Sigmoid colon (tissue), 7 donors: ENCODE measurements around the gene RNASEL. TPM values are rescaled to one million over a fixed set of nuclear protein-coding genes. Genes with fewer than 3 reads are reported as not detected.

Experiments used
- DNase-seq: peaks from one replicate; pipeline ENCODE4 v3.0.0-alpha.2; 2019
- H3K27ac ChIP-seq, 4 donors: fragments of 200-600 bp; sonication (generic); one replicate each; pipeline ENCODE4 v1.5.1; 2016 to 2019; ENCODE audit warnings: mild to moderate bottlenecking in 1 of 4
- H3K27me3 ChIP-seq, 3 donors: fragments of 200-600 bp; sonication (generic); one replicate each; pipeline ENCODE4 v1.5.1; 2019; ENCODE audit warnings: mild to moderate bottlenecking in 1 of 3
- H3K36me3 ChIP-seq, 4 donors: fragments of 200-600 bp; sonication (generic); one replicate each; pipeline ENCODE4 v1.5.1; 2016 to 2019
- H3K4me1 ChIP-seq, 4 donors: fragments of 200-600 bp; sonication (generic); one replicate each; pipeline ENCODE4 v1.5.1; 2017 to 2019
- H3K4me3 ChIP-seq, 4 donors: fragments of 200-600 bp; sonication (generic); one replicate each; pipeline ENCODE4 v1.5.1; 2017 to 2019; ENCODE audit warnings: mild to moderate bottlenecking in 2 of 4, moderate library complexity in 1 of 4
- H3K9me3 ChIP-seq, 4 donors: fragments of 200-600 bp in 3 of 4; sonication (generic) in 3 of 4; one replicate each; pipeline versions ENCODE4 v1.5.1 to v1.6.1; 2013 to 2019
- EP300 ChIP-seq, 4 donors: sonication (generic); formaldehyde crosslinking; IDR thresholded peaks; one replicate each; pipeline ENCODE4 v1.6.1; 2017; ENCODE audit warnings: antibody characterized with exemption in 4 of 4
- POLR2A ChIP-seq, 2 donors: fragments of 450-650 bp; IDR thresholded peaks; one replicate each; pipeline ENCODE4 v1.6.1; 2016; ENCODE audit warnings: antibody characterized with exemption in 2 of 2, mild to moderate bottlenecking in 2 of 2, moderate library complexity in 2 of 2
- POLR2AphosphoS5 ChIP-seq, 4 donors: sonication (generic); formaldehyde crosslinking; IDR thresholded peaks; one replicate each; pipeline ENCODE4 v1.6.1; 2017; ENCODE audit warnings: antibody characterized with exemption in 4 of 4
- WGBS, 2 donors: extraction: QIAGEN DNeasy Blood & Tissue Kit; methylation state at CpG; one replicate each; pipeline ENCODE4 v1.1.7; 2013; 5-methylcytosine and 5-hydroxymethylcytosine counted together
- intact Hi-C: fragments of 100-400 bp; cut with DNase I; formaldehyde crosslinking; loops from one replicate; pipeline ENCODE4 v1.15.1; 2023
- polyA plus RNA-seq, 3 donors: library from polyadenylated mRNA; stranded (reverse); fragments of 200-250 nt; gene quantifications; one replicate each; pipeline ENCODE4 v1.2.3, GENCODE V29; 2013
- total RNA-seq, 4 donors: library from RNA; depleted of rRNA; stranded (reverse); fragments of >200 nt; gene quantifications; one replicate each; pipeline ENCODE4 v1.1.0, GENCODE V29; 2016
- TF ChIP-seq, protein P1 (sequence below), 4 experiments: fragments of 450-650 bp in 3 of 4; fragments of 200-600 bp in 1 of 4; IDR thresholded peaks; one replicate each; pipeline ENCODE4 v1.5.1; 2016 to 2019; ENCODE audit warnings: antibody characterized with exemption in 4 of 4, mild to moderate bottlenecking in 3 of 4, moderate library complexity in 2 of 4
- donor health status: healthy with polysubstance abuse.
- donor health status: Bipolar disorder and iron deficiency.
- donor health status: healthy.

Gene RNASEL
- total and polyA plus RNA-seq, 7 donors, result 6.0 to 10.0 (median 7.4) TPM

DNA sequence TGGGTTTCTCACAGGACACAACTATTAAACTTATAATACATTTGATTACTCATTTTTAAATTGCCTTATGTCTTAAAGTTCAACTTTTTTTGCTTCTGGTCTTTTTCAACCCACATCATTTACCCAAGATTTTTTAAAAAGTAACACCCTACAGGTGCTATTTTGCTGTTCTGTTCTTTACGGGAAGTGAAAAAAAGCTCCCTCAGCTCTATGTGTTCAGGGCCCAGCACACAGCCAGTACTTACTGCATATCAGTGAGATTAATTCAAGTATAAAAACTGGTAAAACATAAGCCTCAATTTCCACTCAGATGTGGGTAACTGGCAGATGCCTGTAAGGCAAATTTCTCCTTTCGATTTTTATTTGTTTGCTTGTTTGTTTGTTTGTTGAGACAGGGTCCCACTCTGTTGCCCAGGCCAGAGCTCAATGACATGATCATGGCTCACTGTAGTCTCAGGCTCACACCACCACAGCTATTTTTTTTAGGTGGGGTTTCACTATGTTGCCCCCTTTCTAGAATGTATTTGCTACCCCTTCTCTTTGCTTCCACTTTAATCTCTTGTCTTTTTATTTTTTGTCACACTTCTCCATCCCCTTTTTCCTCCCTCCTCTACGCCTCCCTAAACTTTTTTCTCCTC is 20.3 kb downstream of the RNASEL start:
- no peak overlapping the region for H3K27ac ChIP-seq
- peaks cover 0 to 7% (median 0%) of the 10 kb centered on the region in 4 donors for H3K36me3 ChIP-seq
- TF ChIP-seq EP300 (IDR thresholded peaks at IDR 0.05), result no peak
- no peaks in the 10 kb centered on the region for H3K9me3 ChIP-seq
- no peak overlapping the region for H3K4me3 ChIP-seq
- no peaks in the 10 kb centered on the region for H3K27me3 ChIP-seq
- no peaks in the 10 kb centered on the region for H3K4me1 ChIP-seq
- DNase-seq, result no peak
- 69 to 85% methylated on average over 3 of the region's 3 CpGs for WGBS, 2 donors
- intact Hi-C loops, result no loop called here

DNA sequence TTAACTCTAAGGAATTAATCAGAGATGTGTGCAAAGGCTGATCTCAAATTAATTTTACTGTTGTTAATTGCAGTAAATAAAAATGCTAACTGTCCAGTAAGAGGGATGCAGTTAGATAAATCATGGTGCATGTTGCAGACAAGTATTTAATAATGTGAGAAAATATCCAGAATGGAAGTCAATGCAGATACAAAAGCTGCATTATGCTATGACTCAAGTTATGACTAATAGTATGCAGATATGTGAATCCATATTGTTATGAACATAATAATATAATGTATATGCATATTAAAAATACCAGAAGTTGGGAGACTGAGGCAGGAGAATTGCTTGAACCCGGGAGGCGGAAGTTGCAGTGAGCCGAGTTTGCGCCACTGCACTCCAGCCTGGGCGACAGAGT is 21.4 kb downstream of the RNASEL start:
- H3K4me3 ChIP-seq, result no peak overlapping the region
- H3K4me1 ChIP-seq, result no peaks in the 10 kb centered on the region
- 92 to 97% methylated on average over 5 of the region's 5 CpGs for WGBS, 2 donors
- H3K27me3 ChIP-seq, result no peaks in the 10 kb centered on the region
- no peak for TF ChIP-seq POLR2A (IDR thresholded peaks at IDR 0.05)
- TF ChIP-seq, protein P1, sequence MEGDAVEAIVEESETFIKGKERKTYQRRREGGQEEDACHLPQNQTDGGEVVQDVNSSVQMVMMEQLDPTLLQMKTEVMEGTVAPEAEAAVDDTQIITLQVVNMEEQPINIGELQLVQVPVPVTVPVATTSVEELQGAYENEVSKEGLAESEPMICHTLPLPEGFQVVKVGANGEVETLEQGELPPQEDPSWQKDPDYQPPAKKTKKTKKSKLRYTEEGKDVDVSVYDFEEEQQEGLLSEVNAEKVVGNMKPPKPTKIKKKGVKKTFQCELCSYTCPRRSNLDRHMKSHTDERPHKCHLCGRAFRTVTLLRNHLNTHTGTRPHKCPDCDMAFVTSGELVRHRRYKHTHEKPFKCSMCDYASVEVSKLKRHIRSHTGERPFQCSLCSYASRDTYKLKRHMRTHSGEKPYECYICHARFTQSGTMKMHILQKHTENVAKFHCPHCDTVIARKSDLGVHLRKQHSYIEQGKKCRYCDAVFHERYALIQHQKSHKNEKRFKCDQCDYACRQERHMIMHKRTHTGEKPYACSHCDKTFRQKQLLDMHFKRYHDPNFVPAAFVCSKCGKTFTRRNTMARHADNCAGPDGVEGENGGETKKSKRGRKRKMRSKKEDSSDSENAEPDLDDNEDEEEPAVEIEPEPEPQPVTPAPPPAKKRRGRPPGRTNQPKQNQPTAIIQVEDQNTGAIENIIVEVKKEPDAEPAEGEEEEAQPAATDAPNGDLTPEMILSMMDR (IDR thresholded peaks at IDR 0.05), result no peak
- TF ChIP-seq EP300 (IDR thresholded peaks at IDR 0.05), result no peak
- no peak for TF ChIP-seq POLR2AphosphoS5 (IDR thresholded peaks at IDR 0.05)
- intact Hi-C loops, result no loop called here
- no peaks in the 10 kb centered on the region for H3K36me3 ChIP-seq
- no peak for DNase-seq
- no peaks in the 10 kb centered on the region for H3K9me3 ChIP-seq
- H3K27ac ChIP-seq, result no peak overlapping the region

DNA sequence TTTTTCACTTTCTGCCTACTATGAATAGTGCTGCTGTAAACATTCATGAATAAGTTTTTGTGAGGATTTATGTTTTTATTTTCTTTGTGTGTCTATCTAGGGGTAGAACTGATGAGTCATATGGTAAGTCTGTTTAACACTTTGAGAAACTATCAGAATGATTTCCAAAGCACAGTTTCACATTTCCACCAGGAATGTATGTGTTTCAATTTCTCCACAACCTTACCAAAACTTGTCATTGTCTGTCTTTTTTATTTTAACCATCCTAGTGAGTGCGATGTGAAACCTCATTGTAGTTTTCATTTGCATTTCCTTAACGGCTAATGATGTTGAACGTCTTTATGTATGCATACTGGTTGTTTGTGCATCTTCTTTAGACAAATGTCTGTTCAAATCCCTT is 23.5 kb downstream of the RNASEL start:
- H3K36me3 ChIP-seq, result no peaks in the 10 kb centered on the region
- intact Hi-C loops, result no loop called here

DNA sequence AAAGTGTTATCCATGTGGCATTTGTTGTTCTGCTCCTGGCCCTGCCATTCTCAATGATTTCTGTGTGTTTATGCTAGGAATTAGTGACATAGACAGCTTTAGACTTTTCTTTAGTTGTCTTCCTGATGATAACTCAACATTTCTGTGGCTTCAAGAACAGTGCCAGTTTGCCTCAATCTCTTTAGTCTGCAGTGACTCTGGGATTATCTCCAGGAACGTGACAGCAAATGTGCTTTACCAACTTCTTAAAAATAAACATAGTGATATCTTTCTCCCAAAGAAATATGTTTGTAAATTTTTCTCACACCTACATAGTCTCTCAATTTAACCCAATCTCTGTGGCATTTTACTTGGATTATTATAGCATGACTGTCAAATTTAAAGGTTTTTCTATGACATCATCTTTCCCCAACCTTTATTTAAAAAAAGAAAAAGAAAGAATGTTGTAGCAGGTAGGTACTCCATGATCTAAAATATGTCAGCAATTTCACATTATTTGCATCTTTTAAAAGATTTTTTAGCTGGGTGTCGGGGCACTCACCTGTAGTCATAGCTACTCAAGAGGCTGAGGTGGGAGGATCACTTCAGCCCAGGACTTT is 24.6 kb downstream of the RNASEL start:
- no peak for DNase-seq
- intact Hi-C loops, result no loop called here

More for the DNA sequence above, 23.5 kb downstream of the RNASEL start:
- H3K4me1 ChIP-seq, result no peaks in the 10 kb centered on the region
- no peak overlapping the region for H3K4me3 ChIP-seq
- H3K27me3 ChIP-seq, result no peaks in the 10 kb centered on the region
- no peak for DNase-seq
- TF ChIP-seq, protein P1 (IDR thresholded peaks at IDR 0.05), result no peak
- TF ChIP-seq POLR2AphosphoS5 (IDR thresholded peaks at IDR 0.05), result no peak
- no peak for TF ChIP-seq POLR2A (IDR thresholded peaks at IDR 0.05)
- no peak for TF ChIP-seq EP300 (IDR thresholded peaks at IDR 0.05)
- 67 to 86% methylated on average over 3 of the region's 3 CpGs for WGBS, 2 donors
- H3K27ac ChIP-seq, result no peak overlapping the region
- no peaks in the 10 kb centered on the region for H3K9me3 ChIP-seq

DNA sequence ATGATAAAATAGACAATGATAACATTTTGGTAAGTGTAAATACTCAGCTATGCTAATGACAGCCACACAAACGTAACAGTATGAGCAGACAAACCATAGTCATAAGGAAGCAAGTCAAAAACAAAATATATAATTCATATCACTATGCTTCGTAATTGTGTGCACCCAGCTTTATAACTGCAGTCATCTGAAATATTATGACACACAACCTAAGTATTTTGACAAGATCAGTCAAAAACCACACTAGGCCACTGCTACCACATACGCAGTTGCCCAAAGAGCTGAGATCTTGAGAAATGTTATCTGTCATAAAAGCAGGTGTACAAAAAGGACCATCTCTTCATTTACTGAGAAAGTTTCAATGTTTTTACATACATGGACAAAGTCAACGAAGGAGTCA is 26.0 kb downstream of the RNASEL start:
- no peaks in the 10 kb centered on the region for H3K36me3 ChIP-seq
- TF ChIP-seq EP300 (IDR thresholded peaks at IDR 0.05), result no peak
- no peak for TF ChIP-seq POLR2AphosphoS5 (IDR thresholded peaks at IDR 0.05)
- TF ChIP-seq, protein P1 (IDR thresholded peaks at IDR 0.05), result no peak
- no peak for TF ChIP-seq POLR2A (IDR thresholded peaks at IDR 0.05)
- H3K4me3 ChIP-seq, result no peak overlapping the region
- no peak for DNase-seq
- WGBS, 2 donors, result 78 to 87% methylated on average over 4 of the region's 4 CpGs
- no peak overlapping the region for H3K27ac ChIP-seq
- intact Hi-C loops, result no loop called here
- no peaks in the 10 kb centered on the region for H3K27me3 ChIP-seq
- H3K9me3 ChIP-seq, result no peaks in the 10 kb centered on the region
- no peaks in the 10 kb centered on the region for H3K4me1 ChIP-seq

More for the DNA sequence above, 24.6 kb downstream of the RNASEL start:
- no peaks in the 10 kb centered on the region for H3K4me1 ChIP-seq
- no peaks in the 10 kb centered on the region for H3K36me3 ChIP-seq
- WGBS, 2 donors, result 82 to 84% methylated on average over 2 of the region's 2 CpGs
- no peak overlapping the region for H3K4me3 ChIP-seq
- H3K27ac ChIP-seq, result no peak overlapping the region
- TF ChIP-seq POLR2A (IDR thresholded peaks at IDR 0.05) (no peak), POLR2AphosphoS5 (IDR thresholded peaks at IDR 0.05) (no peak), EP300 (IDR thresholded peaks at IDR 0.05) (no peak)
- TF ChIP-seq, protein P1 (IDR thresholded peaks at IDR 0.05), result no peak
- H3K27me3 ChIP-seq, result no peaks in the 10 kb centered on the region
- H3K9me3 ChIP-seq, result no peaks in the 10 kb centered on the region
